Measurements from ENCODE around the gene NOTCH1. TPM values are rescaled to one million over a fixed set of nuclear protein-coding genes. Genes with fewer than 3 reads are reported as not detected.

The NOTCH1 gene
- total RNA-seq, 2 experiments from 2014 or later = 45.7 to 47.6 TPM

DNA sequence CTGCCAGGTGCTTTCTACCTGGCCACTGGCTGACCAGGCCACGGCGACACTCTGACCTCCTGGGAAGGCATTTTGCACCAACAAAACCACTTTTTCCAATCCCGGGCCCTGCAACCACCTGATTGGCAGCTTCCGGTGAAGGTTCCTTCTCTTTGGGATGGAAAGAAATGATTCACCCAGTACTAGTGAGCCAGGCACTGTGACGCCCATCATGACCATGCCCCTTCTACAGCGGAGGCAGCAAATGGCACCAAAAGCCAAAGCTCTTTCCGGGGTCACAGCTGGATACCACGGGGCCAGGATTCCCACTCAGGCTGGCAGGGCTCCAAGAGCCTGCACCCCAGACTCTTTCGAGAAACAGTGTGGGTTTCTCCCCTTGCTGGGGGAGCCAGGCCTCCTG is 4.7 kb downstream of the NOTCH1 start:
- H3K36me3 Mint-ChIP-seq (ENCODE audit: low read depth) = peaks cover 36% of the 10 kb centered on the region
- H3K27me3 Mint-ChIP-seq = no peaks in the 10 kb centered on the region
- ChIA-PET POLR2A (interaction anchor here (0.7 to 2.9 kb wide), 6 partner anchors 8 to 526 kb away, joined by 3 to 16 read pairs (median 3); no protein-coding TSS in a partner anchor), CTCF (interaction anchor here (1.0 to 4.7 kb wide), 3 partner anchors 11 to 101 kb away, joined by 3 to 36 read pairs (median 10); no protein-coding TSS in a partner anchor)
- no peaks in the 10 kb centered on the region for H3K9me3 Mint-ChIP-seq
- H3K4me1 Mint-ChIP-seq (ENCODE audit: low read depth) = peaks cover 61% of the 10 kb centered on the region
- intact Hi-C loops (cut with micrococcal nuclease) = no loop called here
- peak overlapping the region; percentile 72 for H3K4me3 Mint-ChIP-seq
- peak overlapping the region; percentile 99 for H3K27ac Mint-ChIP-seq
- TF ChIP-seq, protein P1, sequence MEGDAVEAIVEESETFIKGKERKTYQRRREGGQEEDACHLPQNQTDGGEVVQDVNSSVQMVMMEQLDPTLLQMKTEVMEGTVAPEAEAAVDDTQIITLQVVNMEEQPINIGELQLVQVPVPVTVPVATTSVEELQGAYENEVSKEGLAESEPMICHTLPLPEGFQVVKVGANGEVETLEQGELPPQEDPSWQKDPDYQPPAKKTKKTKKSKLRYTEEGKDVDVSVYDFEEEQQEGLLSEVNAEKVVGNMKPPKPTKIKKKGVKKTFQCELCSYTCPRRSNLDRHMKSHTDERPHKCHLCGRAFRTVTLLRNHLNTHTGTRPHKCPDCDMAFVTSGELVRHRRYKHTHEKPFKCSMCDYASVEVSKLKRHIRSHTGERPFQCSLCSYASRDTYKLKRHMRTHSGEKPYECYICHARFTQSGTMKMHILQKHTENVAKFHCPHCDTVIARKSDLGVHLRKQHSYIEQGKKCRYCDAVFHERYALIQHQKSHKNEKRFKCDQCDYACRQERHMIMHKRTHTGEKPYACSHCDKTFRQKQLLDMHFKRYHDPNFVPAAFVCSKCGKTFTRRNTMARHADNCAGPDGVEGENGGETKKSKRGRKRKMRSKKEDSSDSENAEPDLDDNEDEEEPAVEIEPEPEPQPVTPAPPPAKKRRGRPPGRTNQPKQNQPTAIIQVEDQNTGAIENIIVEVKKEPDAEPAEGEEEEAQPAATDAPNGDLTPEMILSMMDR (IDR thresholded peaks at IDR 0.05) = no peak
- no peak for DNase-seq
- no peak for ATAC-seq

DNA sequence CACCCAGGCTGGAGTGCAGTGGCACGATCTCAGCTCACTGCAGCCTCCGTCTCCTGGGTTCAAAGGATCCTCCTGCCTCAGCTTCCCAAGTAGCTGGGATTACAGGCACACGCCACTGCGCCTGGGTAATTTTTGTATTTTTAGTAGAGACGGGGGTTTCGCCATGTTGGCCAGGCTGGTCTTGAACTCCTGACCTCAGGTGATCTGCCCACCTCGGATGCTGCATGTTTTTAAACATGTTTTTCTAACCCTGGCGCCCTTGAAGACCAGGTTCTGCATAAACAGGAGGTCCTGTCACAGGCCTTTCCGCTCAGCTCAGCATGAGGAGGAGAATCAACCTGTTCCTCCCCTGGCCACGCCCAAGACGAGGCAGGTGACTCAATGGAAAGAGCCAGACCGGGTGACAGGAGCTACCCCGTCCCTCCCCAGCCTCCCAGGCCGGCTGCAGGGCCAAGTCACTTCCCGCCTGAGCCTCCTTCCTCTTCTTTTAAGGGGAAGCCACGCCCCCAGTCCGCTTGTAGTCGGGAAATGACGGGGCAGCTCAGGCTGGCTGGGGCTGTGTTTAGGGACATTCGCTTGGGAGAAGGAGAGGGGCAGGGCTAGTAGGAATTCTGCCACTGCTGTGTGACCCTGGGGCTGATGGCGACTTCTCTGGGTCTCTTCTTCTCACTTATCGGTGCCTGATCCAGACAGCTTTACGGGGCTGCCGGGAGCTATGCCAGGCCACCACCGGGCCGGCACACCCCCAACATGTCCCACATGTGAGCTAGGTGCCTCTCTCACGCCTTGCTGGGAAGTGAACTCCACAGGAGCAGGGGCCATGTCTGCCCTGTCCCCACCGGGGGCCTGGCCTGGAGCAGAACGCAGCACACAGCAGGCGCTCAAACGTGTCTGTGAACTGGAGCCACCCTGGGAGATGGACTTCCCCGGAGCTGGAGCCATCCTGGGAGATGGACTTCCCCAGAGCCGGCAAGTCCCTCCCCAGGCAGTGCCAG is 6.1 kb downstream of the NOTCH1 start:
- H3K27ac Mint-ChIP-seq = peak overlapping the region; percentile 99
- DNase-seq (peak; percentile 98), ATAC-seq (peak; percentile 85)
- ChIA-PET CTCF (interaction anchor here (0.8 to 4.7 kb wide), 5 partner anchors 10 to 99 kb away, joined by 3 to 36 read pairs (median 4); no protein-coding TSS in a partner anchor), POLR2A (interaction anchor here (0.6 to 2.9 kb wide), 11 partner anchors 9 to 687 kb away, joined by 3 to 16 read pairs (median 4); partner anchors contain the start of gene AJM1)
- peaks cover 61% of the 10 kb centered on the region for H3K4me1 Mint-ChIP-seq (ENCODE audit: low read depth)
- peak overlapping the region; percentile 72 for H3K4me3 Mint-ChIP-seq
- H3K27me3 Mint-ChIP-seq = no peaks in the 10 kb centered on the region
- H3K9me3 Mint-ChIP-seq = no peaks in the 10 kb centered on the region
- TF ChIP-seq, protein P1 (IDR thresholded peaks at IDR 0.05) = no peak
- peaks cover 36% of the 10 kb centered on the region for H3K36me3 Mint-ChIP-seq (ENCODE audit: low read depth)
- intact Hi-C loops (cut with micrococcal nuclease) = loop anchor here (10.0 kb wide), 1 partner anchor 55 kb away; the partner anchor contains the start of gene SEC16A

DNA sequence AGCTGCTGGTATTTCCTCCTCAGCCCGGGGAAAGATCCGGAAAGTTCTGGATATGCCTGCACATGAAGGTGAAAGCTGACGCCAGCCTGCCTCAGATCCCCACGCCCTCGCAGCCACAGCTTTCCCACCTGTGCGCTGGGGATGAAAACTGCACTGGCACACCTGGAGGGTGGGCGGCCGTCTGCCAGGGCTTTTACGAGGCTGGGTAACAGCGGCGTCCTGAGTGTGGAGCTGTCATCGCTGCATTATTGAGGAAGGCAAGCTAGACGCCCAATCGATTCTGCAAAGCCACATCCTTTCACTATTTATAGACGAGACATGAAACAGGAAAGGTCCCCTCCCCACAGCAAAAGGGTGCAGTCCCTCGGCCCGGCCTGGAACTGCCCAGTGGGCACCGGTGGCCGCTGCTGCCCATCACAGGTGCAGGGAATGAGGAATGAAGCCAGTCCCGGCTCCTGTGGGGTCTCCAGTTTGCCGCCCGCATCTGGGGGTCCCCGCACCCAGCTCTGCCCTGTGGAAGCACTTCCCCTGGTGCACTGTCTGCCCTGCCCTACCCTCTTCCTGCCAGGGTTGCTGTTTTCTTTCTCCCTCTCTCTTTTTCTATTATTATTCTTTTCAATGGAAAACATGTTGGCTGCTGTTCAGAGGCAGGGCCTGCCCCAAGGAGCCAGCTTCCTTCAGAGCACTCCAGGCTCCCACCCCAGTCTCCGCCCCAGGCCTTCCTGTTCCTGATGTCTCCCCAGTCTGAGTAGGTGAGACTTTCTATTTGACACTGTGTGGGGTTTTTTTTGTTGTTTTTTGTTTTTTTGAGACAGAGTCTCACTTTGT is 7.0 kb downstream of the NOTCH1 start:
- TF ChIP-seq, protein P1 (IDR thresholded peaks at IDR 0.05) = no peak
- Mint-ChIP-seq H3K36me3 (ENCODE audit: low read depth) (peaks cover 36% of the 10 kb centered on the region), H3K27ac (peak overlapping the region; percentile 99), H3K4me3 (peak overlapping the region; percentile 72), H3K4me1 (ENCODE audit: low read depth) (peaks cover 64% of the 10 kb centered on the region), H3K9me3 (no peaks in the 10 kb centered on the region), H3K27me3 (no peaks in the 10 kb centered on the region)
- POLR2A ChIA-PET = interaction anchor here (0.6 to 2.9 kb wide), 14 partner anchors 10 to 688 kb away, joined by 3 to 16 read pairs (median 3); partner anchors contain the start of genes AJM1 and QSOX2
- intact Hi-C loops (cut with micrococcal nuclease) = loop anchor here (10.0 kb wide), 1 partner anchor 54 kb away; the partner anchor contains the start of gene SEC16A
- CTCF ChIA-PET = interaction anchor here (0.7 to 4.7 kb wide), 4 partner anchors 9 to 52 kb away, joined by 3 to 36 read pairs (median 6); no protein-coding TSS in a partner anchor
- ATAC-seq (peak; percentile 73), DNase-seq (peak; percentile 83)

DNA sequence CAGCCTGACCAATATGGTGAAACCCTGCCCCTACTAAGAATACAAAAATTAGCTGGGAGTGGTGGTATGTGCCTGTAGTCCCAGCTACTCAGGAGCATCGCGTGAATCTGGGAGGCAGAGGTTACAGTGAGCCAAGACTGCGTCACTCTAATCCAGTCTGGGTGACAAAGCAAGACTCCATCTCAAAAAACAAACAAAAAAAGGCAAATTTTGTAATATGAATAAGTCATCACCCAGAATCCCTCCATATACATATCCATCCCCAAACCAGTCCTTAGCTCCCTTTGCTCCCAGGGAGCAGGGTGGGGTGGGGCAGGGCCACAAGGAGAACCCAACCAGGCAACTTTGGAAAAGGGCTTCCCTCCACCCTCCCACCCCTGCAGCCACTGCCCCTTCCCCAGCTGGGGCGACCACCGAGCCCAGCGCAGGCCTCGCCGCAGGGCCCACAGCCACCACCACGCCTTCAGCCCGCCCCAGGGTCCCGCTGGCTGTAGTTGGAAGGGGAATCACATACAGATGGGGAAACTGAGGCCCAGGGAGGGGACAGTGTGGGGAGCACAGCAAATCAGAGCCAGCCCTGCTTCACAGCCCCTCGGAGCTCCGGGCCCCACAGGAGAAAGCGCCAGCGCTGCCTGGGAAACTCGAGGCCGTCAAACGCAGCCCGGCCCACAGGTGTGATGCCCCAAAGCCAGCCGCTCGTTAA is 7.8 kb downstream of the NOTCH1 start:
- ChIA-PET CTCF (interaction anchor here (0.9 to 4.7 kb wide), 2 partner anchors 52 to 89 kb away, joined by 3 to 36 read pairs; no protein-coding TSS in a partner anchor), POLR2A (interaction anchor here (1.0 to 2.9 kb wide), 6 partner anchors 9 to 293 kb away, joined by 3 to 16 read pairs (median 6); partner anchors contain the start of gene QSOX2)
- Mint-ChIP-seq H3K27ac (peak overlapping the region; percentile 99), H3K36me3 (ENCODE audit: low read depth) (peaks cover 28% of the 10 kb centered on the region), H3K9me3 (no peaks in the 10 kb centered on the region), H3K4me1 (ENCODE audit: low read depth) (peaks cover 62% of the 10 kb centered on the region), H3K27me3 (no peaks in the 10 kb centered on the region), H3K4me3 (peak overlapping the region; percentile 72)
- intact Hi-C loops (cut with micrococcal nuclease) = loop anchor here (10.0 kb wide), 1 partner anchor 53 kb away; the partner anchor contains the start of gene SEC16A
- TF ChIP-seq, protein P1 (IDR thresholded peaks at IDR 0.05) = no peak
- DNase-seq (no peak), ATAC-seq (no peak)

Measured in activated CD8-positive, alpha-beta T cell treated with anti-CD3 and anti-CD28 coated beads for 36 hours (primary cell).